Stimulated activated effector memory CD8-positive, alpha-beta T cell treated with anti-CD3 and anti-CD28 coated beads, Interleukin-12 subunit alpha, Interleukin-12 subunit beta, amount 100 ng/mL, for 72 hours (primary cell): Measurements from ENCODE around the gene CRELD1.

Experiments
- ATAC-seq: fragments of 150-1000 bp; cut with Tn5 transposase; 2 replicates; pipeline ENCODE4 v1.10.0; 2021
- DNase-seq, 2 donors: peaks; one replicate each; pipeline ENCODE4 v3.0.0; 2021 to 2022; ENCODE audit warnings: low spot score in 2 of 2
- H3K27ac Mint-ChIP-seq: one replicate; pipeline ENCODE4 v1.8.0; 2022; ENCODE audit warnings: mild to moderate bottlenecking, mixed read lengths
- H3K36me3 Mint-ChIP-seq: one replicate; pipeline ENCODE4 v1.8.0; 2022; ENCODE audit warnings: mild to moderate bottlenecking, mixed read lengths
- H3K4me1 Mint-ChIP-seq: one replicate; pipeline ENCODE4 v1.8.0; 2022; ENCODE audit warnings: mixed read lengths
- H3K4me3 Mint-ChIP-seq: one replicate; pipeline ENCODE4 v1.8.0; 2022; ENCODE audit warnings: mild to moderate bottlenecking, mixed read lengths
- H3K9me3 Mint-ChIP-seq: one replicate; pipeline ENCODE4 v1.8.0; 2022; ENCODE audit warnings: mixed read lengths

CRELD1 gene

DNA sequence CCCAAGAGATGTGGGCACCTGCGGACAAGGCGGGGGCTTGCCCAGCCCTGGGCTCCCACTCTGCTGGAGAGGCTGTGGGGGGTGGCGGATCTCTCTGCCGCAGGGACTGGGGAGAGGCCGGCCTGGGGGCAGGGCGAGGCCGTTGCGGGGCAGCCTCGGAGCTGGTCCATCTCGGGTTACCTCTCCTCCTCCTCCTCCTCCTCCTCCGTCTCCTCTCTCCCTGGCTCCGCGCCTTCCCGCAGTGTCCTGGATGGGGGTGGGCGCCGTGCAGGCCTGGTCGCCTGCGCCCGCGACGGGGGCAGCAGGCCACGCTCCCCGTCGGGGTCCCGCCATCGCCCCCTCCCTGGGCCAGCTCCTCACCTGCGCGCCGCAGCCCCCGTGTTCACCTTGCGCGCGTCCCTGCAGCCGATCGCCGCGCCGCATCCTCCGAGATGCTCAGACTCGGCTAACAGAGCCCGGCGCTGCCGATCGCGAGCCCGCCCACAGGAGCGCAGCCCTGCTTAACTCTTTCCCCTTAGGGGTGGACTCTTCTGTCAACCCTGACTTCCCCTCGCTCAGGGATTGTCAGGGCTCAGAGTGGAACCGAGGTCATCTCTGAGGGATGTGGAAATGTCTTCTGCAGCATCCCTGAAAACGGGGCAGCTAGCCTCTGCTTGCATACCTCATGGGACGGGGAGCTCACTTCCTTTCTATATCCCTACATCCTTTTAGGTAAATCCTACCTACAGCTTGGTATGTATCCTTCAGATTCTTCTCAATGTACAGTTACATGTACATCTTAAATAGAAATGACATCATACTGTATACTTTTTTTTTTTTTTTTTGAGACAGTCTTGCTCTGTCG lies 18.6 kb downstream of the CRELD1 start, which contains the start of gene PRRT3:
PRRT3 (minus strand) TSS at position 447 of the 844 bp plus-strand sequence. CDS start 2,293 bp downstream, outside the sequence.
- H3K9me3 Mint-ChIP-seq, result no peaks in the 10 kb centered on the region
- H3K4me1 Mint-ChIP-seq, result peaks cover 18% of the 10 kb centered on the region
- H3K27ac Mint-ChIP-seq, result peak within 1 kb of the TSS; percentile 67
- peak within 1 kb of the TSS; percentile 79 for H3K4me3 Mint-ChIP-seq
- H3K36me3 Mint-ChIP-seq, result no peaks in the 10 kb centered on the region
- peak; percentile 91 for ATAC-seq
- peak; percentile 60 to 79 for DNase-seq

DNA sequence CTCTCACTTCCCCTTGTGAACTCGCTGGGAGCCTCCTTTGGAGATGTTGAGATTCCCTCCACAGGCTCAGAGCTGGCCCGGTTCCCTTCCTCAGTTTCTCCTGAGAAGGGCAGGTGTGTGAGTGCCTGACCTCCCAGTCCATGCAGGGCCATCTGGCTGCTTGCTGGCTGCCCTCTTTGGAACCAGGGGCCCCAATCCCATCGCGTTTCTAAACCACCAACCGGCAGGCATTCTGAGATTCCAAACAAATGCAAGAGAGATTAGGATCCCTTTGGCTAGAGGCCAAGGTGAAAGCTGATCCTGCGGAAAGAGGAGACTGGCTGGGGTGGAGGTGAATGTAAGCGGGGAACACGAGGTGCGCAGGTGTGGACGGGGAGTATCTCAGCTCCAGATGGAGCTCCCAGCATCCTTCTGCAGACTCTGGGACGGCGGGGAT lies 21.5 kb downstream of the CRELD1 start:
- Mint-ChIP-seq H3K4me3 (no peak overlapping the region), H3K36me3 (no peaks in the 10 kb centered on the region)

DNA sequence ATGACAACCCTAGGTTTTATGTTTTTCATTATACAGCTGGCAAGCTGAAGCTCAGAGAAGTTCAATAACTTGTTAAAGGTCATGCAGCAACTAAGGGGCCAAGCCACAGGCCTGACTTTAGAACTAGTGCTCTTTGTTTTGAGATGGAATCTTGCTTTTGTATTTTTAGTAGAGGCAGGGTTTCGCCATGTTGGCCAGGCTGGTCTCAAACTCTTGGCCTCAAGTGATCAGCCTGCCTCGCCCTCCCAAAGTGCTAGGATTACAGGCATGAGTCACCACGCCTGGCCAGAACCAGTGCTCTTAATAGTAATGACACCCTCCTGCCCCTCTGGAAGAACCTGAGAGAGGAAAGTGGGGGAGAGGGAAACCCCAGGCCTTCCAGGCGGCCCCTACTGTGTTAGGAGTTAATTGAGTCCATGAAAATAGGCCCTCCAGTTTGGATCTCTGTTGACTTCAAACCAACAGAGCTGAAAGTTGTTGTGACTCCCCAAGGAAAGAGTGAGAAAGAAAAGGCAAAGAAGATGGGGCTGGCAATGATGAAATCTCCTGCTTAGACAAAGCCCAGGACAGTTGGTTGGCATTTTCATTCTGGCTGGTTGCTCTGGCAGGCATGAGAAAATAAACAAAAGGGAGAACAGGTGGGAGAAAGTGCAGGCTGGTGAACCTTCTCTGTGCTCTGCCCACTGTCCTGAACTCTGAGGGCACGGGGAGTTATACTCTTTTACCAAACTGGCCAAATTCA lies 22.1 kb downstream of the CRELD1 start:
- no peak overlapping the region for H3K4me3 Mint-ChIP-seq
- H3K4me1 Mint-ChIP-seq, result peaks cover 10% of the 10 kb centered on the region
- no peaks in the 10 kb centered on the region for H3K36me3 Mint-ChIP-seq
- no peak overlapping the region for H3K27ac Mint-ChIP-seq
- DNase-seq, result no peak
- H3K9me3 Mint-ChIP-seq, result no peaks in the 10 kb centered on the region
- no peak for ATAC-seq

More for the DNA sequence above, 21.5 kb downstream of the CRELD1 start:
- DNase-seq (no peak), ATAC-seq (no peak)
- H3K27ac Mint-ChIP-seq, result peak overlapping the region; percentile 2
- peaks cover 17% of the 10 kb centered on the region for H3K4me1 Mint-ChIP-seq
- H3K9me3 Mint-ChIP-seq, result no peaks in the 10 kb centered on the region

DNA sequence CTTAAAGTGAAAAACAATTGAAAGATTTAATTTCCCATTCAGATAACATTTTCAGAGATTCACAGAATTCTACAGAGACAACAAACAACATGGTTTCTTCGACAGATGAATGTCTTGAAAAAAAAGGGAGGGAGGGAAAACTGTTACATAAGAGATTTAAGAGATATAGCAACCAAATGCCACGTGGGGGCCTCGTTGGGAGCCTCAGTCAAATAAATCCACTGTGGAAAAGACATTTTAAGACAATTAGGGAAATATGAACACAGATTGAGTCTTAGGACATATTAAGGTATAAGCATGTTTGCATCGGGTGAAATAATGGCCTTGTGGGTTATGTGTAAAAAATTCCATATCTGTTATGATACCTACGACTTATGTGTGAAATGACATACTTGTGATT lies 23.6 kb downstream of the CRELD1 start:
- no peaks in the 10 kb centered on the region for H3K36me3 Mint-ChIP-seq
- no peak overlapping the region for H3K27ac Mint-ChIP-seq
- ATAC-seq, result no peak
- H3K9me3 Mint-ChIP-seq, result no peaks in the 10 kb centered on the region
- DNase-seq, result no peak
- H3K4me1 Mint-ChIP-seq, result no peaks in the 10 kb centered on the region
- no peak overlapping the region for H3K4me3 Mint-ChIP-seq

DNA sequence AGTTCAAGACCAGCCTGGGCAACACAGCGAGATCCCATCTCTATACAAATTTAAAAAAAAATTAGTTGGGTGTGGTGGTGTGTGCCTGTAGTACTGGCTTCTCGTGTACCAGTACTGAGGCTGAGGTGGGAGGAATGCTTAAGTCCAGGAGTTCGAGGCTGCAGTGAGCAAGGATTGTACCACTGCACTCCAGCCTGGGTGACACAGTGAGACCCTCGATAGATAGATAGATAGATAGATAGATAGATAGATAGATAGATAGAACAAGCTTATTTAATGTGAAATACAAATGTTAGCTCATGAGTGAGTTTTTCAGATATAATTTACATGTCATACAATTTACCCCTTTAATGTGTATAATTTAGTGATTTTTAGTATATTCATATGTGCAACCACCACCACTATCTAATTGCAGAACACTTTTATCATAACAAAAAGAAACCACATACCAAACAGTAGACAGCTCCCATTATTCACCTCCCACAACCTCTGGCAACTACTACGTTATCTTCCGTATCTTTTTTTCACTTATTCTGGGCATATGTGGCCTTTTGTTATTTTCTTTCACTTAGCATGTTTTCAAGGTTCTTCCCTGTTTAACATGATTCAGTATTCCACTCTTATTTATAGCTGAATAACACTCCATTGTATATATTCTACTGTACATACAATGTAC lies 31.7 kb downstream of the CRELD1 start:
- DNase-seq (no peak), ATAC-seq (no peak)
- Mint-ChIP-seq H3K36me3 (peaks cover 69% of the 10 kb centered on the region), H3K9me3 (no peaks in the 10 kb centered on the region), H3K4me1 (no peaks in the 10 kb centered on the region), H3K4me3 (no peak overlapping the region), H3K27ac (no peak overlapping the region)

DNA sequence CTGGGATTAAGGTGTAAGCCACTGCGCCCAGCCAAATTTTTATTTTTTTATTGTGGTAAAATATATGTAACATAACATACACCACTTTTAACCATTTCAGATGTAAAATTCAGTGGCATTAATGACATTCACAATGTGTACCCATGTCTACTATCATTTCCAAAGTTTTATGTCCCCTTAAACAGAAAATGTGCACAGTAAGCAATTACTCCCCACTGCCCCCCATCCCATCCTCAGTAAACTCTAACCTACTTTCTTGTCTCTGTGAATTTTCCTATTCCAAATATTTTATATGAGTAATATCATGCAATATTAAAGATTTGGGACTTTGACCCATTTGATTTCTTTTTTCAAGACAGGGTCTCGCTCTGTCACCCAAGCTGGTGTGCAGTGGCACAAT lies 33.2 kb downstream of the CRELD1 start:
- peaks cover 84% of the 10 kb centered on the region for H3K36me3 Mint-ChIP-seq
- no peak overlapping the region for H3K4me3 Mint-ChIP-seq
- H3K4me1 Mint-ChIP-seq, result no peaks in the 10 kb centered on the region
- ATAC-seq, result no peak
- H3K27ac Mint-ChIP-seq, result peak overlapping the region; percentile 32
- H3K9me3 Mint-ChIP-seq, result no peaks in the 10 kb centered on the region
- DNase-seq, result no peak

DNA sequence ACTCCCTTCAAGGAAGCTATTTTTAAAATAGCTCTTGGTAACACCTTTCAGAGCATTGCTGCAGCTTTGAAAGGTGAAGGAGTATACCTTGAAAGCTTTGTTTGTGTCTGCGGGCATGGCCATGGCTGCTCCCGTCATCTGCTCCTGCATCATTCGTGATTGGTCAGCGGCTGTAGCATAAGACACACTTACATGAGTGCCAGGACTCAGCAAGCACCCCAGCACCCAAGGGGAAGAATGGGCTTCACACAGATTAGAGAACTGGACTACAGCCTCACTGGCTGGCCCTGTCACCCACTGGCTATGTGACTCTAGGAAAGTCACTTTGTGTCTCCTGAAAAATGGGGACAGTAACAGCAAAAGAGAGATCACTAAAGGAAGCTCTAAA lies 36.0 kb downstream of the CRELD1 start:
- Mint-ChIP-seq H3K27ac (no peak overlapping the region), H3K4me1 (no peaks in the 10 kb centered on the region), H3K4me3 (no peak overlapping the region), H3K9me3 (no peaks in the 10 kb centered on the region), H3K36me3 (peaks cover 99% of the 10 kb centered on the region)
- ATAC-seq (no peak), DNase-seq (no peak)

DNA sequence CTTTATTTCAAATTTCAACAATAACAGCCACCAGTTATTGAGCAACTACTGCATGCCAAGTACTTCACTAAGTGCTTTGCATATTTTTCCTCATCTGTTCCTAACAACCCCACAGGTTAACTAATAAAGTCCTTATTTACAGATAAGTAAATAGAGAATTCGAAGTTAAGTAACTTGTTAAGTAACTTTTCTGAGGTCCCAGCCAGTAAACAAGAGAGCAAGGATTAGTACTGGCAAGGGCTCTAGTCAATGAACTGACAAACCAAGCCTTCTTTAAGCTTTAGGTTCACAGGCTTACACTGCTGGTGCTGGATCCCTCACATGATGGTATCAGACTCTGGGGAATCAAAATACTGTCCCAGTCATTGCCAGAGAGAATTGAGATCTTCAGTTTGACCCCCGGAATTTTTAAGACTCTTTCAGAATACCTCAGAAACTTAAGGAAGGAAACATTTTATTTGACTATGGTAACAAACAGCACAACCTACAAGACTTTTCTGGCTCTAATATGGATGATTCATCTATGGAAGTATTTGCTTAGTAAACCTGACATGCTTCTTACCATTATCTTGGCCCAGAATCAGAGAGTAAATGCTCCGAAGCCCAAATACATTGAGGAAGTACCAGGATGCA lies 36.5 kb downstream of the CRELD1 start:
- H3K36me3 Mint-ChIP-seq, result peaks cover 99% of the 10 kb centered on the region
- no peak for DNase-seq
- H3K4me1 Mint-ChIP-seq, result no peaks in the 10 kb centered on the region
- H3K4me3 Mint-ChIP-seq, result no peak overlapping the region
- ATAC-seq, result no peak
- H3K27ac Mint-ChIP-seq, result no peak overlapping the region
- H3K9me3 Mint-ChIP-seq, result no peaks in the 10 kb centered on the region

DNA sequence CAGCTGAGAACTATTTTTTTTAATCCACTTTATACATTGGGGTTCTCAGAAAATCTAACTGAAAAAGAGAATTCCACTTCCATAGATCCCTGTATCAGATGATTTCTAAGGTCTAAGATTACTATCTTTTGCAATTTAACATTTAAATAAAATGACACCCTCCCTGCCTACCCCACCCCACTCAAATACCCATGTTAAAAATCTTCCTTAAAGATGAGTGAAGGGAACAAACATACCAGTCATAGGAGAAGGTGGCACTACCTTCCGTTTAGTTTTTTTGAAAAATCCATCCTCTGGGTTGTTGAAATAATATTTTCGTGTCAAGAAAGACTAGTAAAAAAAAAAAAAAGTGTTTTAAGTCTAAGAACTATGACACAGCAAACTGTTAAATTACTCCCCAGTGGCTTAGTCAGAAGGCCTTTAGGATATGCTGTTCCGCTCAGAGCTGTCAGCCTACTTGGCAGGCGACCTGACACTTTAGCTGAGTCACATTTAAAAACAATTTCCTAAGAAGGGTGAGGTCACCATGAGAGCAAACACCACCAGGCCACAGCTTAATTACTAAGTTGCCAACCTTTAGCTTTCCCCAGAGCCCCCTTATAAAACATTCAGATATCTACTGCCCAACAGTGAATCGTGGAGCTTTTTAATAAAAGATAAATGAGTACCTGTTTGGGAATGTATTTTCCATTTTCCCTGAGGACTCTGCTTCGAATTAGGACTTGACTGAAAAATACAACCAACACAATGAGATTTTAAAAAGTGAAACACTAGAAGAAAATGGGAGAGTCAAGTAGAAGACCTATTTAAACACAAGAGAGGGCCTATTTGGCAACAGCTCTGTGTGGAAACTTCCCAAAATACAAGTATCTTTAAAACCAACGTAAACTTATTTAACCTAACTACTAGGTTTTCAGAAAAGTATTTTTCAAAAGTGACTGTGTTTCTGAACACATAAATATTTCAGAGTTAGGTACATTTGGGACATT lies 43.4 kb downstream of the CRELD1 start:
- Mint-ChIP-seq H3K4me1 (peaks cover 29% of the 10 kb centered on the region), H3K9me3 (no peaks in the 10 kb centered on the region), H3K4me3 (peak overlapping the region; percentile 49), H3K27ac (peak overlapping the region; percentile 95), H3K36me3 (peaks cover 100% of the 10 kb centered on the region)
- peak; percentile 100 for ATAC-seq
- DNase-seq, result peak; percentile 17 to 64

DNA sequence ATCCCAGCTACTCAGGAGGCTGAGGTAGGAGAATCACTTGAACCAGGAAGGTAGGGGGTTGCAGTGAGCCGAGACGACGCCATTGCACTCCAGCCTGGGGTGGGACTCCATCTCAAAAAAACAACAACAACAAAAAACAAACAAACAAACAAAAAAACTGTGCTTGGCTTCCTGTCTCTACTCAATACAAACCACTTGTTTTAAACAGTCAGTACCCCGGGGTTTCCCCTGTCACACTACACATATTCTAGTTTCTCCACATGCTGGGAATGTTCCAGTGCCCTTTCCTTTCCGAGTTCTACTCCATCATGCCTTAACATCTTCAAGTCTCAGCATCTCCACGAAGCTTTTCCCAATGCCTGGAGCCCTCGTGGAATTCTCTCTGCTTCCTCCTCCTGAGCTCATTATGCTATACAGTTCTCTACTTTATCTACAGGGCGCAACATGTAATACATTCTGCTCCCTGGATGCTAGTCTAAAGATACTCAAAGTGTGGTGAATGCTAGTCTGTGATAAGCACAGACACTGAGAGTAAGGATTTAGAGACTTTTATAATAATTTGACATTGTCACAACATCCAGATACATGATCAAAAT lies 45.2 kb downstream of the CRELD1 start:
- peaks cover 29% of the 10 kb centered on the region for H3K4me1 Mint-ChIP-seq
- DNase-seq (no peak), ATAC-seq (no peak)
- H3K36me3 Mint-ChIP-seq, result peaks cover 99% of the 10 kb centered on the region
- H3K27ac Mint-ChIP-seq, result peak overlapping the region; percentile 95
- H3K9me3 Mint-ChIP-seq, result no peaks in the 10 kb centered on the region
- H3K4me3 Mint-ChIP-seq, result no peak overlapping the region

DNA sequence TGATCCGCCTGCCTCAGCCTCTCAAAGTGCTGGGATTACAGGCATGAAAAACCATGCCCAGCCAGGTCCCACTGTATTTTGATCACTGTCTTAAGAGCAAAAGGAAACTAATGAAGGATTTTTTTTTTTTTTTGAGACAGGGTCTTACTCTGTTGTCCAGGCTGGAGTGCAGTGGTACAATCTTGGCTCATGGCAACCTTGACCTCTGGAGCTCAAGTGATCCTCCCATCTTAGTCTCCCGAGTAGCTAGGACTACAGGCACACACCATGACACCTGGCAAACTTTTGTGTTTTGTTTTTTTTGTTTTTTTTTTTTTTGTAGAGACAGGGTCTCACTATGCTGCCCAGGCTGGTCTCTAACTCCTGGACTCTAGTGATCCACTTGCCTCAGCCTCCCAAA lies 46.6 kb downstream of the CRELD1 start:
- ATAC-seq (no peak), DNase-seq (no peak)
- H3K4me1 Mint-ChIP-seq, result peaks cover 29% of the 10 kb centered on the region
- no peak overlapping the region for H3K4me3 Mint-ChIP-seq
- peaks cover 92% of the 10 kb centered on the region for H3K36me3 Mint-ChIP-seq
- no peak overlapping the region for H3K27ac Mint-ChIP-seq
- no peaks in the 10 kb centered on the region for H3K9me3 Mint-ChIP-seq

DNA sequence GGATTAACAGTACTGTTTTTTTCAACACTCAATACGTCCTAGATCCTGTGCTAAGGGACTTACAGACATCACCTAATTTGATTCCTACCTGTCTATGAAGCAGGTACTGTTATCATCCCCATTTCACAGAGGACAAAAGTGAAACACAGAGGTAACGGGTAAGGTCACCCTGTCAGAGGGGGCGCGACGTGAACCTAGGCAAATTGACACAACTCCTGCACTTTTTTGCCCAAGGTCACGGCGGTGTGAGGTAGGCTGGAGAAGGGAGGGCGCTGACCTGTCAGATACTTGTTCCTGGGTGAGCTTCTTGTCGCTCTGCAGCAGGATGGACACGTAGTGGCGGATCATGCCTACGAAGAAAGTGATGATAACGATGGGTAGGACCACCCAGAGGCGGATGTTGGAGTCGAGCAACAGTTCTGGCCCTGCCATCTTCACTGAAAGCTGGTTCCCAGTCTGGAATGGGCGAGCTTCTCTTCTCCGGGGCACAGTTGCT lies 52.6 kb downstream of the CRELD1 start:
- no peaks in the 10 kb centered on the region for H3K4me1 Mint-ChIP-seq
- peak overlapping the region; percentile 99 for H3K27ac Mint-ChIP-seq
- DNase-seq (no peak), ATAC-seq (peak; percentile 54)
- no peaks in the 10 kb centered on the region for H3K9me3 Mint-ChIP-seq
- peak overlapping the region; percentile 98 for H3K4me3 Mint-ChIP-seq
- H3K36me3 Mint-ChIP-seq, result peaks cover 83% of the 10 kb centered on the region

DNA sequence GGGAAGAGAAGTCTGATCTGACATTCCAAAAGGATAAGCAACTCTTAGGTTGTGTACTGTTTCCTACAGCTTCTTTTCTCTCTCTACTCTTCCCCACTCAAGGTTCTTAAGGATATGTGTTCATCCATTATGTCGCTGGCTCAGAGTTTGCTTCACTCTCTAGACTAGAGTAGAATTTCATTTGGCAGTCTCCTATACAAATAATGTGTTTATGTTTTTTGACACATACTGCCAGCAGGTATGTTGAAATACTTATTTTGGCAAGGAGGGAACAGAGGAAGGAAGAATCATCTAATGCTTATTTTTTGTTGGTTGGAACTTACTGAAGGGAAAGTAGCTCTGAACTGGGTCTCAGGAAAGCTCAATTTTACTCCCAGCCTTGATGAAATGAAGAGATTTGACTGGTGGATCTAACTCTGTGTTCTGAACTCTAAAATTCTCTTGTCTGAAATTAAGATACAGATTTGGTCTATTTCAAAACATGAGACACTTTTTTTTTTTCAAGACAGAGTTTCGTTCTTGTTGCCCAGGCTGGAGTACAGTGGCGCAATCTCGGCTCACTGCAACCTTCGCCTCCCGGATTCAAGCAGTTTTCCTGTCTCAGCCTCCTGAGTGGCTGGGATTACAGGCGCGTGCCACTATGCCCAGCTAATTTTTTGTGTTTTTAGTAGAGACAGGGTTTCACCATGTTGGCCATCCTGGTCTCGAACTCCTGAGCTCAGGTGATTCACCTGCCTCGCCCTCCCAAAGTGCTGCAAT lies 60.6 kb downstream of the CRELD1 start:
- Mint-ChIP-seq H3K27ac (no peak overlapping the region), H3K4me3 (no peak overlapping the region), H3K9me3 (no peaks in the 10 kb centered on the region), H3K36me3 (peaks cover 98% of the 10 kb centered on the region), H3K4me1 (no peaks in the 10 kb centered on the region)
- DNase-seq, result no peak
- no peak for ATAC-seq
